ENCODE results near the gene JAZF1. TPM values are rescaled to one million over a fixed set of nuclear protein-coding genes. Genes with fewer than 3 reads are reported as not detected.

JAZF1 gene
- total and polyA plus RNA-seq, 2 of the 8 experiments (the other 6 are each of a cell fraction or from before 2014, with no cell fraction given): 2.6 to 21.8 TPM

DNA sequence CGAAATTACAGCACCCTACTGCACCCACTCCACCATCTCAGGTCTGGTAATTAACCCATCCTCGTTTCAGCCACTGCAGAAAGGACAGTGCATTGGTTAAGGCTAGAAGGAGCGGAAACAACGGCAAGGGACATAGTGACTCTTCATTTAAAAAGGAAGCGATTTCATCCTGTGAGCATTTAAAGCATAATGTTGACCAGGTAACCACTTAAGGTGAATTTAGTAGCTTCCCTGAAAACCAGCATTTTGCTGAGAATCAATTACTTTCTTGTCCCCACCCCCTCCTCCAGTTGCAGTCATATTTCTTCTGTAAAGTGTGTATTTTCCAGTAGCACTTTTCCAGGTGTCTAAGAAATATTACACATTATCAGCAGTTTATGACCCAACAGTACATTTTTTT lies 821 bp upstream of the JAZF1 start (continued):
- TF ChIP-seq CBX5 (IDR thresholded peaks at IDR 0.05; ENCODE audit: low read depth, low read length) (no peak), HDAC6 (IDR thresholded peaks at IDR 0.05; ENCODE audit: low read depth, low read length) (no peak), GABPA (IDR thresholded peaks at IDR 0.05; ENCODE audit: borderline replicate concordance, insufficient read depth, low read length) (no peak), CTBP2 (IDR thresholded peaks at IDR 0.05; ENCODE audit: borderline replicate concordance, insufficient read depth, insufficient read length, low read length) (no peak), RFX5 (IDR thresholded peaks at IDR 0.05; ENCODE audit: borderline replicate concordance, low read depth, low read length) (no peak), CREB1 (IDR thresholded peaks at IDR 0.05) (no peak), CBX8 (IDR thresholded peaks at IDR 0.05; ENCODE audit: borderline replicate concordance, low read depth, low read length) (no peak)

Data from H1 (cell line).